ENCODE measurements around the gene C14orf119.

The C14orf119 gene, protein sequence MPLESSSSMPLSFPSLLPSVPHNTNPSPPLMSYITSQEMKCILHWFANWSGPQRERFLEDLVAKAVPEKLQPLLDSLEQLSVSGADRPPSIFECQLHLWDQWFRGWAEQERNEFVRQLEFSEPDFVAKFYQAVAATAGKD

DNA sequence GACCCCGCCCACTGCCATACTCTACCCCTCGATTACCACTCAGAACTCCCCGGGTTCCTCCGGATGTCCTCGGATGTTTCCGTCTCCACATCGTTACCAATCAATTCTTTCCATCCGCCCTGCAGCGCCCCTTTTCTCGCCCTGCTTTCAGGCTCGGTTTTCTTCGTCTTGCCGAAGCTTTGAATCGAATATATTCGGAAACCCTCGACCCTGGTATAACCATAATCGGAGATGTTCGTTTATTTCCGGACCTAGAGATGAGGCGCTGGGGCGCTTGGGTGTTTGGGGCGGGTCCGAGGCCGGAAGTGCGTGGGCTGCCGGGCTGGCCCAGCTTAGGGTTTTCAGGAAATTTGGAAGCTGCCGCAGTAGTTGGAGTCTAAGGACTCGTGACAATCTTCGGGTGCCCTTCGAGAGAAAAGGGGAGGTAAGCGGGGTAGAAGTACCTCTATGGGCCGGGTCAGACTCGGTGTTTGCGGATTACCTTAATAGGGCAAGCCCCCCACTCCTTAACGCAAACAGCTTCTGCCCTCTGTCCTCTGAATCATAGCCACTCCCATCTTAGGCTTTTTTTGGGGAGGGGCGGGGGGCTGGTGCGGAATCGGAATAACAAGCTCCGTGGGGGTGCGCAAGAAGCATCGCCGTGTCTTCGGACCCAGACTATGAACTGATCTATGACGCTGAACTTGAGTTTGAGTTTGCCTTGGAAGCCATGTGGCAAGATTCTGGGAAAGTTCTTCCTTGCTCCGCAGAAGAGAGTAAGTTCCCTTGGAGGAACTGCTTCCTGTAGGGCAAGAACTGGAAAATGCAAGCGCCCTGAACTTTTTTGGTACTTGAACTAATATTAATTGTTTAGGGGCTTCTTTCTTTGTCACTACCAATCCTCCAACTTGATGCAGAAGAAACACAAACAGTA lies at the start of gene C14orf119:
TSS of gene C14orf119 (plus strand) at position 310 of the 913 bp plus-strand sequence. CDS start 2,154 bp downstream, outside the sequence.
- DNase-seq (ENCODE audit: low read depth, low spot score) = peak; percentile 99

DNA sequence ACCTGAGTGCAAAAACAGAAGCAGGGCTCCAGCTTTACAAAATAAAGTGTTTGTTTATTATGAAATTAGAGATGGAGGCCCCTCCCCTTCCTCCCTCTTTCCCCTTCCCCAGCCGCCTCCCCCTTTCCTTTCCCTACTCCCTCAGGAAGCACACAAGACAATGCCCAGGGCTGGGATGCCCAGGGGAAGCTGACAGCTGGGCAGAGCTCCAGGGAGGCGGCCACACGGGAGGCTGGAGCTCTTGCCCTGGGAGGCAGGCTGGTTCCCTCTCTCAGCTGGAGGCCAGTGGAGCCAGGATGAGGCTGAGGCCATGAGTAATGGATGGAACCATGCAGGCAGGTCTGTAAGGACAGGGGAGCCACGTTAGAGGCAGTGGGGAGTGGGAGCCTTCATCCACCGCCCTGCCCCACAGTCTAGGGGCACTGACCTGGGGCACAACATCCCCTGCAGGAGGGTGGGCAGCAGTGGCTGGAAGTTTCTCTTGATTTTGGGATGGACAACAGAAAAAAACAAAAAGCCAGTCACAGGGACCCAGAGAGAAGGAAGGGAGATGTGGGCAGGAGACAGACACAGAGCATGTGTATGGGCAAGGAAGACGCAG lies 48.2 kb upstream of the C14orf119 start:
- no peak for DNase-seq (ENCODE audit: low read depth, low spot score)

DNA sequence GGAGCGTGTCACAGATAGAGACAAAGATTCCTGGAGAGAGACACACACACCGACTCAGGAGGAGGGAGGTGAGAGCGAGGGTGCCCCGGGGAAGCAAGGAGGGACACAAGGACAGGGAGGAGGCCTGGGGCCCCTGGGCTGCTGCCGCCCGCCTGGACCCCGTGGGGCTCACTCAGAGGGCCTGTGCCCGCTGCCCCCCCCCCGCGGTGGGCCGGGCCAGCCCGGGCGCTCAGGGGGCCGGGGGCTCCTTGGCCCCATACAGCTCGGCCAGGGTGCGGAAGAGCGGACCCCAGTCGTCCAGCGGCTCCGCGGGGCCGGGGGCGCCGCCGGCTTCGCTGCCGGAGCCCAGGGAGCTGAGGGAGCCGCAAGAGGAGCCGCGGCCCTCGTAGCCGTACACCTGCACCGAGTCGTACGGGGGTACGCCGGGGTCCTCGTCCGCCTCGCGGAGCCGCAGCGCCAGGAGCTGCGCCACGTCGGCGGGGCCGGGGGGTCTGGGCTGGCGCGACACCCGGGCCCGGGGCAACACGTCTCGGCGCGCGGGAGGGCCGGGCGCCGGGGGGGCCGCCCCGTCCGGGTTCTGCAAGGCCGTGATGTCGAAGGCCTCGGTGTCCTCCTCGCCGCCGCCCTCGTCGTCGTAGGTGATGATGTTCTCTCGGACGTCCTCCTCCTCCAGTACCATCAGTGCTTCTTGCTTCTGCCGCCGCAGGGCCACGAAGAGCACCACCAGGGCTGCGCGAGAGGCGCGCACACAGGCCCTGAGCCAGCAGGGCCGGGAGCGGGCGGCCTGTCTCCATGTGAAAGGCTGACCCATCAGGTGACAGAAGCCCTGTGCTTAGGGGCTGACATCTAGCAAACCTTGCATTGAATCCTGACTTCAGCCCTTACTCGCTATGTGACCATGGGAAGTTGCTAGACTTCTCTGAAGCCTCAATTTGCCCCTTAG lies 47.3 kb upstream of the C14orf119 start:
- DNase-seq (ENCODE audit: low read depth, low spot score) = no peak

- DNase-seq (ENCODE audit: low read depth, low spot score) = no peak
Observed at GRCh38 chr14:23049011-23049410, 46.3 kb upstream of the C14orf119 start.

GRCh38 chr14:23051141-23052057 lies 43.9 kb upstream of the C14orf119 start:
- no peak for DNase-seq (ENCODE audit: low read depth, low spot score)

DNA sequence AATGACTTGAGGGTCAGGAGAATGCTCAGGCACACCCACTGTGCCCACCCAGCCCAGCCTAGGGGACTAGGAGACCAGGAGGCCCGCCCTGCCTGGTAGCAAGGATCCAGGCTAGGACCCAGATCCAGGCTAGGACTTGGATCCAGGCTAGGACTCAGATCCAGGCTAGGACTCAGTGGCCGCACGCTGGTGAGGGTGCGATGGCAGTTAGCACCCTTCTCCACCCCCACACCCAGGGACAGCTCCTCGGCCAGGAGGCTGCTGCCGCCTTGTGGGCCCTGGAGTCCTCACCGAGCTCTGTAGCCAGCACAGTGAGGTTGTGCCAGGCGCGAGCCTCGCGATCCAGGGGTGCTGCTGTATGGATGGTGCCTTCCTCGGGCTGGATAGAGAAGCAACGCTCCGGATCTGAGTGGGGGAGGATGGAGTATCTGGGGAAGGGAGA lies 43.1 kb upstream of the C14orf119 start:
- no peak for DNase-seq (ENCODE audit: low read depth, low spot score)

DNA sequence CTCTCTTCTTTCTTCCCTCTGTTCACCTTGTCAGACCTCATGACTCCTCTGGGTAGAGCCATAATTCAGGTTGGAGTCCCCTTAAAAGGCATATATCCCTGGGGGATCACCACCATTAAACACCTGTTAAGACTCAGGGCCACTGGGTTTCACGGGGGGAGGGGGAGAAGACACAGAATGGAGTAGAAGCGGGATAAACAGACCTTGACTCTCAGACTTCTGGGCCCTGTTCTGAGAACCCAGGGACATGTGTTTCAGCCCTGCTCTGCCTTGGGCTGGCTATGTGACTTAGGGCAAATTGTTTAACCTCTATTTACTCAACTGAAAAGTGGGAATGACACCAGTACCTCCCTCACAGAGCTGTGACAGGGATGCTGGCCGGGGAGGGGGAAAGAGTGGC lies 42.6 kb upstream of the C14orf119 start:
- DNase-seq (ENCODE audit: low read depth, low spot score) = no peak

GRCh38 chr14:23053426-23053825 lies 41.9 kb upstream of the C14orf119 start:
- DNase-seq (ENCODE audit: low read depth, low spot score) = no peak

DNA sequence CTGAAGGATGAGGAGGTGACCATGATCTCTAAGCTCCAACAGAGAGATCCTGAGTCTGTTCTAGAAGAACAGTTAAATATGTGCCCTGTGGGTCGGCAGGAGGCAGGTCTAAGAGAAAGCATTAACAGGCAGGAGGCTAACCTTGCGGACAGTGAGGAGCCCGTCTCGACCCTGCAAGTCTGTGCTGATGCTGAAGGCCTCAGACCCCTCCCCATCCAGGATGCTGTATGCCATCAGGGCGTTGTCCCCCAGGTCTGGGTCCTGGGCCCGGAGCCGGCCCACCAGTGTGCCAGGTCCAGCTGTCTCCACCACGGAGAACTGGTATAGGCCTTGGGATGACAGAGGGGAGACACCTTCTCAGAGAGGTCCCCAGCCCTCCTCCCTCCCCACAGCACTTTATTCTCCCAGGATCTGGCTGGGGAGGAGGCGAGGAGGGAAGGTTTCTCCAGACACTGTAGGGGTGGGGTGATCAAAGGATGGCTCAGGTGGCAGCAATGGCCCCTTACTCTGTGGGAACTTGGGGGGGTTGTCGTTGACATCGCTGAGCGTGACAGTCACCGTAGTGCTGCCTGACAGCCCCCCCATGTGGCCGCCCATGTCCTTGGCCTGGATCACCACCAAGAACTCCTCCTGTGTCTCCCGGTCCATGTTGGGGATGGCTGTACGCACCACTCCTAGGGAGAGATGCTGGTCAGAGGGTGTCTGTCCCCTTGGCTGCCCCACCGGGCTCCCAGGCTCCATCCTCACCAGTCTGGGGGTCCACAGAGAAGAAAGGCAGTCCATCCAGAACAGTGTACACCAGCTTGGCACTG lies 41.1 kb upstream of the C14orf119 start:
- no peak for DNase-seq (ENCODE audit: low read depth, low spot score)

DNA sequence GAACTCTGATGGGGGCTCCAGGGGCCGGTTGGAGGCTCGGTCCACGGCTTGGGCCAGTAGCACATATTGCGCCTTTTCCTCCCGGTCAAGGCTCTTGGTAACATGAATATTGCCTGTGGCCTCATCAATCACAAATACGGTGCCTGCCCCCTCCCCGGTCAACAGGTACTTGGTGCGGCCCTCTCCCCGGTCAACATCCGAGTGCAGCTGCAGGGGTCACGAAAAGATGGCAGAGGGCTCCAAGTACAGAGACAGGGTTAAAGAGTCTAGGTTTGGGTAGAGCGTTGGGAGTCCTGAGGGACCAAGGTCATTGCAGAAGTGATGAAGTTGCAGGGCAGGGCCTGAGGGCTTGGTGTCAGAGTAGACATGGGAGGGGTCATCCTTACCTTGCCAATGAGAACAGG lies 40.2 kb upstream of the C14orf119 start:
- no peak for DNase-seq (ENCODE audit: low read depth, low spot score)

DNA sequence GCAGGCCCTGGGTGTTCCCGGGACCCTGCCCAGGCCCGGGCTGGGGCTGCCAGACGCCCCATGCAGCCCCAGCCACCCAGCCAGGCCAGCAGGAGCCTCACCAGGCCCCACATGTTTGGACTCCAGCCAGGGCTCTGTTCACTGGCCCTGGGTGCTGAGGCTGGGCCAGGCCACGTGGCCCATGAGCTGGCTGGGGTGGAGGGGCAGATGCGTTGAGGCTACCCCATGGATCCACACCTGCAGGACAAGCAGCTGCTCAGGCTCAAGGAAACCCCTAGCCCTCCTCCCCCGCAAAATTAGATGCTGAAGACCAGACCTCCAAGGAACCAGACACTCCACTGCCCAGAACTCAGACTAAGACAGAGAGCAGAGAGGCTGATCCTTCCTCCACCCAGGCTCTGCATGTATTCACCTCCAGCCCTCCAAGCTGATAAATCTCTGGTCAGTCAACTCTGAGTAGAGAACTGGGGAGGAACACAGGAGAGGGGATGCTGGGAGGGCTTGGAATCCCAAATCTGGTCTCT lies 39.6 kb upstream of the C14orf119 start:
- no peak for DNase-seq (ENCODE audit: low read depth, low spot score)

DNA sequence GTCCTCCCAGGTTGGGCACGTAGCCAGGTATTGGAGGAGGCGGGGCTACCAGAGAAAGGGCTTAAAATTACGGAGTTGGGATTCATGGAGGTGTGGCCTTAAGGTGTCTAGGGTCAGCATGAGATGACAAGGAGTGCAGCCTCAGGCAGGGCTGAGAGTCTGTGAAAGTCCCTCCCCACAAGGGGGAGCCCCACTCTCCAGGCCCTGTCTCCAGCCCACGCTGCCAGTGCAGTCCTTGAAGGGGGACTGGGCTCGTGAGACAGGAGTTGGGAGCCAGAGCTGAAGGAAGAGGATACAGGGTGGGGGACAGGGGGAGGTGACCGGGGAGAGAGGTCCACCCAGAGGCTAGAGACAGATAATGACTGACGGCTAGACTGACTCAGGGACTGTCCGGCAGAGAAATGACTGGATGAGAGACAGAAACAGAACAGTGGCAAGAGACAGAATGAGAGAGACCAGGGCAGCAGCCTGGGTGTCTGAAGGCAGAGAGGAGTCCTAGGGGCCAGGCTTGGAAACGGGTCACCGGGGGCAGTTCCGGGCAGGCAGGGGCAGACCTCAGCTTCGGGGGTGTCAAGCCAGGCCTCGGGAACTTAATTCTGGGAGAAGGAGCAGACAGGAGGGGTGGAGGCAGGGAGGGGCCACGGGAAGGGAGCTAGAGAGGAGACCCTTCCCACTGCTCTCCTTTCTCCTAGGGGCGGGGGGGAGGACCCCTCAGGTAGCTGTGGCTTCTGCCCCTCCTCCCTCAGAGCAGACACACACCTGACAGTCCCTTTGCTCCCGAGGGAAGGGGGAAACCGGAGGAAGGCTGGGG lies 39.0 kb upstream of the C14orf119 start:
- no peak for DNase-seq (ENCODE audit: low read depth, low spot score)

GRCh38 chr14:23056956-23057756 lies 38.1 kb upstream of the C14orf119 start, which contains the start of gene CDH24:
CDH24 (minus strand) TSS chr14:23057520; CDS start chr14:23055733, 1,787 bp downstream.
- no peak for DNase-seq (ENCODE audit: low read depth, low spot score)

GRCh38 chr14:23057757-23058653 lies 37.3 kb upstream of the C14orf119 start:
- peak; percentile 63 for DNase-seq (ENCODE audit: low read depth, low spot score)

DNA sequence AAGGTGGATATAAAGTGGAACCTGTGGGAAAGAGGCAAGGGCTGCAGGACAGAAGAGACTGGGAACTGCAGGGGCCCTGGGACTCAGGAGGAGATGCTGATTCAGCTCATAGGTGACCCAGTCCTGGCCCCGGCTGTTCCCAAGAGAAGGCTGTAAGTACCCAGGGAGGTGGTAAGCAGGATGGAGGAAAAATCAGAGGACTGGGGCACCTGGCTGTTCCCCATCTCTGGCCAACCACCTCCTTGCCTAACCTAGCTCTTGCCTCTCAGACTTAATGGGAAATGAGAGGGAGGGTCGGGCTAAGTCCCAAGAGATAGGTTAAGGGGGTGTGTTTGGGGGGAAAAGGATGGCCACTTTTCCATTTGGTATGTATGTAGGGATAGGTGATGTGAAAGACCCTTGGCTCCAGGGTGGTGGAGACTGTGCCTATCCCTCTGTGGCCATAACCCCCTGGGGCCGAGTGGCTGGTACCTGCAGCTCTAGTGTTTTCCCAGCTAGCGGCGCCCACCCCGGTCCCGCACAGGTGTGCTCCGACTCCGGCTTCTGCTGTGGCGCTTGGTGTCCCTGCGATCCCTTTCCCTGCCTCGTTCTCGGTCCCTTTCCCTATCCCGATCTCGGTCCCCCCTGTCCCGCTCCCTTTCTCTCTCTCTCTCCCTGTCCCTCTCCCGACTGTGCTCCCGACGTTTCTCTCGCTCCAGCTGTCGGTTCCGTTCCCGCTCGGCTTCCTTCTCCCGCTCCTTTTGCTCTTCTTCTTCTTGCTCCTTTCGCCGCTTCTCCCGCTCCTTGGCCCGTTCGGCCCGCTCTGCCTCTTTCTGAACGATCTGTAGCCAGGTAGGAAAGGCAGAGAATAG lies 36.4 kb upstream of the C14orf119 start:
- no peak for DNase-seq (ENCODE audit: low read depth, low spot score)

Measured in smooth muscle cell of the brain vasculature (primary cell).